Activated CD4-positive, alpha-beta T cell treated with anti-CD3 and anti-CD28 coated beads, Interleukin-2, amount 50 U/mL, for 4 hours (primary cell): ENCODE data around the gene TRPM6.
"Not testable (repeated sequence)": the region's sequence is repeated elsewhere in the genome, so short reads cannot be mapped to it uniquely, and the experiment has no call there.

ENCODE experiments used
- DNase-seq, 2 experiments: peaks; one replicate each; pipeline ENCODE4 v3.0.0-alpha.2; 2020

The TRPM6 gene

GRCh38 chr9:74855072-74855471, 32.6 kb downstream of the TRPM6 start:
- DNase-seq = no peak

- DNase-seq = not testable (repeated sequence)
Observed at GRCh38 chr9:74853024-74853423, 34.7 kb downstream of the TRPM6 start.

- no peak for DNase-seq
Observed at GRCh38 chr9:74848153-74848525, 39.6 kb downstream of the TRPM6 start.

GRCh38 chr9:74847478-74848152, 40.1 kb downstream of the TRPM6 start:
- no peak for DNase-seq

GRCh38 chr9:74846766-74847165, 41.0 kb downstream of the TRPM6 start:
- no peak for DNase-seq

- DNase-seq = no peak
Observed at GRCh38 chr9:74838351-74838750, 49.4 kb downstream of the TRPM6 start.

GRCh38 chr9:74824654-74825053, 63.1 kb downstream of the TRPM6 start:
- no peak for DNase-seq

GRCh38 chr9:74821636-74822035, 66.1 kb downstream of the TRPM6 start:
- DNase-seq = no peak

GRCh38 chr9:74817816-74818215, 69.9 kb downstream of the TRPM6 start:
- no peak for DNase-seq

- no peak for DNase-seq
Observed at GRCh38 chr9:74817281-74817810, 70.4 kb downstream of the TRPM6 start.

- no peak for DNase-seq
Observed at GRCh38 chr9:74810200-74810599, 77.5 kb downstream of the TRPM6 start.

GRCh38 chr9:74804018-74804385, 83.7 kb downstream of the TRPM6 start:
- no peak for DNase-seq

GRCh38 chr9:74803376-74804017, 84.2 kb downstream of the TRPM6 start:
- DNase-seq = no peak

GRCh38 chr9:74800226-74800625, 87.5 kb downstream of the TRPM6 start:
- DNase-seq = no peak

- no peak for DNase-seq
Observed at GRCh38 chr9:74795803-74796202, 91.9 kb downstream of the TRPM6 start.

GRCh38 chr9:74795081-74795480, 92.6 kb downstream of the TRPM6 start:
- no peak for DNase-seq

GRCh38 chr9:74784506-74784905, 103.2 kb downstream of the TRPM6 start:
- no peak for DNase-seq

- DNase-seq = no peak
Observed at GRCh38 chr9:74783408-74783807, 104.3 kb downstream of the TRPM6 start.

- DNase-seq = peak; percentile 63 to 66
Observed at GRCh38 chr9:74777136-74777879, 110.4 kb downstream of the TRPM6 start.

- no peak for DNase-seq
Observed at GRCh38 chr9:74775396-74775795, 112.3 kb downstream of the TRPM6 start.

- peak; percentile 63 to 69 for DNase-seq
Observed at GRCh38 chr9:74773886-74774479, 113.7 kb downstream of the TRPM6 start.

GRCh38 chr9:74772121-74772520, 115.6 kb downstream of the TRPM6 start:
- DNase-seq = no peak

- DNase-seq = no peak
Observed at GRCh38 chr9:74771672-74772071, 116.0 kb downstream of the TRPM6 start.

- no peak for DNase-seq
Observed at GRCh38 chr9:74771262-74771585, 116.5 kb downstream of the TRPM6 start.
